Bronchial epithelial cell (primary cell): ENCODE results near the gene HKDC1. TPM values are rescaled to one million over a fixed set of nuclear protein-coding genes. Genes with fewer than 3 reads are reported as not detected.
"Not testable (repeated sequence)": the region's sequence is repeated elsewhere in the genome, so short reads cannot be mapped to it uniquely, and the experiment has no call there.

Source experiments
- DNase-seq: peaks from one replicate; pipeline ENCODE4 v3.0.0-alpha.2; 2010; ENCODE audit warnings: low read depth
- FAIRE-seq: peaks from 2 replicates; lab custom pipeline; 2011; peaks lifted over from hg19 to GRCh38; lab: Jason Lieb, UNC
- H3K27me3 ChIP-seq: 2 replicates; pipeline ENCODE4 v1.5.1; 2011; ENCODE audit warnings: low read length; ENCODE audit not compliant: control insufficient read depth, insufficient read depth
- H3K36me3 ChIP-seq: 2 replicates; pipeline ENCODE4 v1.5.1; 2011; ENCODE audit warnings: low read length; ENCODE audit not compliant: control insufficient read depth, insufficient read depth
- H3K4me3 ChIP-seq: 2 replicates; pipeline ENCODE4 v1.5.1; 2011; ENCODE audit warnings: mild to moderate bottlenecking, low read depth, low read length, control low read depth
- CTCF ChIP-seq: IDR thresholded peaks from 2 replicates; pipeline ENCODE4 v1.5.1; 2011; ENCODE audit warnings: mild to moderate bottlenecking, moderate library complexity, low read length, control low read depth, inconsistent platforms; ENCODE audit not compliant: insufficient read depth, severe bottlenecking
- total RNA-seq: library from RNA; depleted of rRNA; stranded (reverse); fragments of >200 nt; gene quantifications from 2 replicates; pipeline ENCODE4 v1.2.1, GENCODE V29; 2014

HKDC1 gene
- total RNA-seq, 1 donor from 2014 or later, result 3.9 TPM

- H3K4me3 ChIP-seq, result no peak overlapping the region
- no peaks in the 10 kb centered on the region for H3K36me3 ChIP-seq
- no peaks in the 10 kb centered on the region for H3K27me3 ChIP-seq
- no peak for TF ChIP-seq CTCF
- no peak for DNase-seq
- no peak for FAIRE-seq
Observed at GRCh38 chr10:69279110-69279509, 59.0 kb downstream of the HKDC1 start.

GRCh38 chr10:69281507-69282413, 61.6 kb downstream of the HKDC1 start:
- Histone ChIP-seq H3K27me3 (no peaks in the 10 kb centered on the region), H3K4me3 (no peak overlapping the region), H3K36me3 (no peaks in the 10 kb centered on the region)
- no peak for TF ChIP-seq CTCF
- DNase-seq (no peak), FAIRE-seq (no peak)

GRCh38 chr10:69284402-69284801, 64.3 kb downstream of the HKDC1 start:
- not testable (repeated sequence) for FAIRE-seq, DNase-seq

GRCh38 chr10:69285699-69286098, 65.6 kb downstream of the HKDC1 start:
- FAIRE-seq, result no peak
- no peaks in the 10 kb centered on the region for H3K27me3 ChIP-seq
- no peak for DNase-seq
- TF ChIP-seq CTCF, result no peak
- H3K4me3 ChIP-seq, result no peak overlapping the region
- H3K36me3 ChIP-seq, result no peaks in the 10 kb centered on the region

More at GRCh38 chr10:69284402-69284801, 64.3 kb downstream of the HKDC1 start:
- H3K36me3 ChIP-seq, H3K4me3 ChIP-seq, H3K27me3 ChIP-seq: not testable (repeated sequence)

GRCh38 chr10:69287181-69287580, 67.0 kb downstream of the HKDC1 start:
- no peak for TF ChIP-seq CTCF
- no peak for DNase-seq
- Histone ChIP-seq H3K36me3 (no peaks in the 10 kb centered on the region), H3K27me3 (no peaks in the 10 kb centered on the region), H3K4me3 (no peak overlapping the region)
- FAIRE-seq, result no peak

- DNase-seq, result no peak
- Histone ChIP-seq H3K27me3 (peaks cover 2% of the 10 kb centered on the region), H3K4me3 (no peak overlapping the region), H3K36me3 (no peaks in the 10 kb centered on the region)
- no peak for TF ChIP-seq CTCF
- no peak for FAIRE-seq
Observed at GRCh38 chr10:69290993-69291392, 70.9 kb downstream of the HKDC1 start.
